Inflammatory macrophage treated with lipopolysaccharide for 4 hours (primary cell): ENCODE results near the gene MTHFD2L.
"Not testable (repeated sequence)": the region's sequence is repeated elsewhere in the genome, so short reads cannot be mapped to it uniquely, and the experiment has no call there.

Experiments
- DNase-seq: peaks from one replicate; pipeline ENCODE4 v3.0.0-alpha.2; 2020

Gene MTHFD2L

DNA sequence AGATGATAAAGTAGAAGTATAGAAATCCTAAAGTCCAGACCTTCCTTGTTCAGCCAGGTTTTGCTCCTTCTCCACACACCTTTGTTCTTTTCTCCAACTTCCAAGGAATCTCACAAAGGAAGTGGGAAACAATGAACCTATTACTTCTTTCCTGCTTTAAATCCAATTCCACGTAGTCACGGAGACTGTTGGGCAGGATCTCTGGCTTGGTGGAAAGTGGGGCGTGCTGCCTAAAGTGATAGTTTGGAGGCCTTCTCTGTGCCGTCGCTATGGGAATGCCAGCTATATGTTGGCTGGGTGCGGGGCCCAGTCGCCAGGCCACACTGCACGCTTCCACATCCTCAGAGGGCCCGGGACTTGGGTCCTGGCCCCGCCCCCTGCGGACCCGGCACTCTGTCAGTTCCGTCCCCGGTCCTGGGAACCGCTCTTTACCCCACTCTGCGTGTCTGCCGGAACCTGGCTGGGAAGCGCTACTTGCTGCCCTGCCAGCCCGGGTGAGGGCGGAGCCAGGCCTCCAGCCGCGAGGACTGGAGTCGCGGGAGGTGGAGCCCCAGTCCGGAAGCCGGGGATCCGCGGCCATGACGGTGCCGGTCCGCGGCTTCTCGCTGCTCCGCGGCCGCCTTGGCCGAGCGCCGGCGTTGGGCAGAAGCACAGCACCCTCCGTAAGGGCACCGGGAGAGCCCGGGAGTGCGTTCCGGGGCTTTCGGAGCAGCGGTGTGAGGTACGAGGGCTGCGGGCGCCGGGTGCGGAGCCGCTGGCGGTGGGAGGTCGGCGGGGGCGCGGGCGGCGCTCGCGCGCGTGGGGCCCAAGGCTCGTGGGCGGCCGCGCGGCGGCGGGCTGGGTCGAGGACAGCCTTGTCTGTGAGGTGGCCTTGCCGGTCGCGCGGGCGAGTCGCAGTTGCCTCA lies at the start of gene MTHFD2L:
Gene MTHFD2L, plus strand, starts transcription at position 558 of the 905 bp plus-strand sequence. Its CDS starts 21 bp downstream, at position 579.
- peak; percentile 91 for DNase-seq

- peak; percentile 74 for DNase-seq
Observed at GRCh38 chr4:74108457-74109115, 49.3 kb upstream of the MTHFD2L start.

- peak; percentile 98 for DNase-seq
Observed at GRCh38 chr4:74109116-74109869, 48.6 kb upstream of the MTHFD2L start.

- no peak for DNase-seq
Observed at GRCh38 chr4:74109870-74110605, 47.9 kb upstream of the MTHFD2L start.

GRCh38 chr4:74110670-74111069 lies 47.2 kb upstream of the MTHFD2L start:
- no peak for DNase-seq

DNA sequence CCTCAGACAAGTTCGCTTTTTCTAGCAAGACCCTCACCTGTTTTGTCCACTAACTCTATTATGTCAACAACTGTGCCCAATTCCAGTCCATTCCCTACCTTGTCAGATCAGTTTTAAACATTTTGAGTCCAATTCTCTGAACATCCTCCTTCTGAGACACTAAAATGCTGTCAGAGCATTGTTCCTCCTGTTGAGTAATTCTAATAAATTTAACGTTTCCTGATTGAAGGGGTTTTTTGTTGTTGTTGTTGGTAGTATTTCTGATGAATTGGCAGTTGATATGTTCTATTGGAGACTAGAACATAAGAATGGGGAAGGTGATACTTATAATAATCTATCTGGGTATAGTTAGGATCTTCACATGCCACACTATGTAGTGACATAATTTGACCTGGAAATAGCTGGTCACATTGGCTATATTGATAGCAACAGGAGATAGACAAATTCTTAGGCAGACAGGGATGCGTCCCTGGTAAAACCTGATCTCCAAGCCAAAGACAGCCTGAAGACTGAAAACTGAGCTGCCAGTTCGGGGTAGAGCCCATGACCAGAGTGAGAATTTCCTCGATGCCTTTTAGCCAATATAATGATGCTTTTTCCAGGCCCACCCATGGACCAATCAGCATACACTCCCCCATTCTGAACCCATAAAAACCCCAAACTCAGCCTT lies 46.5 kb upstream of the MTHFD2L start:
- peak; percentile 49 for DNase-seq

DNA sequence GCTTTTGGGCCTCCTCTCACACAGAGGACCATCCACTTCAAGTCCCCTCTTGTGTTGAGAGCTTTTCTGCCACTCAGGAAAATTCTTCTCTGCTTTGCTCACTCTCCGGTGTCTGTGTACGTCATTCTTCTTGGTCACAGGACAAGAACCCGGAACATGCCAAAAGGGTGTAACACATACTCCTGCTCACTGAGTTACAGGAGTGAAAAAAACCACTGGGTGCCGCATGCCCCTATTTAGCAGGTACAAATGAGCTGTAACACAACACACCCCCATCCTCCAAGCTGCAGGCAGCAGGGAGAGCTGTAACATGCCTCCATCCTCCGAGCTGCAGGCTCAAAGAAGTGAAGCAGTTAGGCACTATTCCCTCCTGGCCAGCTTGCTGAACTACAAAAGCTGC lies 45.9 kb upstream of the MTHFD2L start:
- DNase-seq: no peak

GRCh38 chr4:74112399-74113105 lies 45.4 kb upstream of the MTHFD2L start:
- no peak for DNase-seq

- DNase-seq: no peak
Observed at GRCh38 chr4:74114234-74114633, 43.7 kb upstream of the MTHFD2L start.

GRCh38 chr4:74117024-74117534 lies 40.8 kb upstream of the MTHFD2L start:
- DNase-seq: peak; percentile 89

DNA sequence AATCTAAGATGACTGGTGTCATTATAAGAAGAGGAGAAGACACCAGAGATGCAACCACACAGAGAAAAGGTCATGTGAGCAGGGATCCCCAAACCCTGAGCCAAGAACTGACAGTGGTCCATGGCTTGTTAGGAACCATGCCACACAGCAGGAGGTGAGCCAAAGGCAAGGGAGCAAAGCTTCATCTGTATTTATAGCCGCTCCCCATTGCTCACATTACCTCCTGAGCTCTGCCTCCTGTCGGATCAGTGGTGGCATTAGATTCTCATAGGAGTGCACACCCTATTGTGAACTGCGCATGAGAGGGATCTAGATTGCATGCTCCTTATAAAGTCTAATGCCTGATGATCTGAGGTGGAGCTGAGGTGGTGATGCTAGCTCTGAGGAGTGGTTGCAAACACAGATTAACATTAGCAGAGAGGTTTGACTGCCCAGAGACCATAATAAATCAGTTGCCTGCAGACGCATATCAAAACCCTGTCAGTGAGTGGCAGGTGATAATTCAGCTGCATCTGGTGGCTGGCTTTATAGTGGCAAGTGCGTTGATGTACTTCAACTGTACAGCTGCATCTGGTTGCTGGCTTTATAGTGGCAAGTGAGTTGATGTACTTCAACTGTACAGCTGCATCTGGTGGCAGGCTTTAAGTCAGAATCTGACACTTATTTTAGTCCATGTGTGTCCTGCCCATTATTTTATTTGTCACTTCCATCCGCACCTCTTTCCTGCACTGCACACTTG lies 39.1 kb upstream of the MTHFD2L start:
- no peak for DNase-seq

GRCh38 chr4:74120086-74120485 lies 37.8 kb upstream of the MTHFD2L start:
- no peak for DNase-seq

GRCh38 chr4:74121643-74122579 lies 36.0 kb upstream of the MTHFD2L start:
- DNase-seq: no peak

DNA sequence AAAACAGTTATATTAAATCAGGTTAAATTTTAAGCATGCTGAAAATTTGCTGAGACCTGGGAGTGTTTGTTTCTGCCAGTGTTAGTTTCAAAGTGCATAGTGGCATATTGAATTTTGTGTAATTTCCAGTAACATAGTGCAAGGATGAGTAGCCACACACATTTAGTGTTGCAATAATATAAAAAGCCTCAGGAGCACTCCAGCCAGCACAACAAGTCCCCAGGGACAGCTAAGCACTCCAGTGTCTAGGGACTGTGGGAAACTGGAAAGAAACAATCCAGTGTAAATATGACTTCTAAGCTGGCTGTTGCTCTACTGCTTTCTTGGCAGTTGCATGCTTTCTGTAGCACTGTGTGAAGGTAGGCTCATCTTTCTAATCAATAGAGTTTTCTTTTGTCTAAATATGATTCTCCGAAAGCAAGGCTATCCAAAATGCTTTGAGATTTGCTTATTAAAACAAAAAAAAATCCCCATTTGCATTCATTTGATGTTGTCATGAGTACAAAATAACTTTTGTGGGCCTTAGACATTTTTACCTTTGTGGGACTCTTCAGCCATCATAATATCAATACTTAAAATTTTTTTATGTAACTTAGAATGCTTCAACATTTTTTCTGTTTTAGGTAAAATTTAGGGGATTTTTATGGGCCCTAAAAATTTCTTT lies 34.7 kb upstream of the MTHFD2L start:
- no peak for DNase-seq

- no peak for DNase-seq
Observed at GRCh38 chr4:74125029-74125428, 32.9 kb upstream of the MTHFD2L start.

DNA sequence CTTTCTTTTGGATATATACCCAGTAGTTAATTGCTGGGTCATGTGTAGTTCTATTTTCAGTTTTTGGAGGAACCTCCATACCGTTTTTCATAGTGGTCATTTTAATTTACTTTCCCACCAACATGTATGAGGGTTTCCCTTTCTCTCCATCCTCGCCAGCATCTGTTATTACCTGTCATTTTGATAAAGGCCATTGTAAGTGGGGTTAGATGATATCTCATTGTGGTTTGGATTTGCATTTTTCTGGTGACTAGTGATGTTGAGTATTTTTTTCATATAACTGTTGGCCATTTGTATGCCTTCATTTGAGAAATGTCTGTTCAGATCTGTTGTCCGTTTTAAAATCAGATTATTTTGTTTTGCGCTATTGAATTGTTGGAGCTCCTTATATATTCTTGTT lies 30.2 kb upstream of the MTHFD2L start:
- no peak for DNase-seq

GRCh38 chr4:74130843-74131242 lies 27.1 kb upstream of the MTHFD2L start:
- DNase-seq: not testable (repeated sequence)

DNA sequence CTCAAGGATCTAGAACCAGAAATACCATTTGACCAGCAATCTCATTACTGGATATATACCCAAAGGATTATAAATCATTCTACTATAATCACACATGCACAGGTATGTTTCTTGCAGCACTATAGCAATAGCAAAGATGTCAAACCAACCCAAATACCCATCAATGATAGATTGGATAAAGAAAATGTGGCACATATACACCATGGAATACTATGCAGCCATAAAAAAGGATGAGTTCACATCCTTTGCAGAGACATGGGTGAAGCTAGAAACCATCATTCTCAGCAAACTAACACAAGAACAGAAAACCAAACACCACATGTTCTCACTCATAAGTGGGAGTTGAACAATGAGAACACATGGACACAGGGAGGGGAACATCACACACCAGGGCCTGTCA lies 25.7 kb upstream of the MTHFD2L start:
- DNase-seq: not testable (repeated sequence)

GRCh38 chr4:74132944-74133343 lies 25.0 kb upstream of the MTHFD2L start:
- no peak for DNase-seq
